Glutamatergic neuron (in vitro differentiated cells): ENCODE measurements around the gene GMPR. TPM values are rescaled to one million over a fixed set of nuclear protein-coding genes. Genes with fewer than 3 reads are reported as not detected.

Experiments used
- DNase-seq: peaks from one replicate; pipeline ENCODE4 v3.0.0; 2022
- H3K27ac Mint-ChIP-seq: one replicate; pipeline ENCODE4 v1.8.0; 2020; ENCODE audit warnings: mild to moderate bottlenecking, mixed read lengths, inconsistent platforms; ENCODE audit not compliant: unreplicated experiment
- H3K27me3 Mint-ChIP-seq: one replicate; pipeline ENCODE4 v1.8.0; 2020; ENCODE audit warnings: mild to moderate bottlenecking, moderate library complexity, mixed read lengths, inconsistent platforms; ENCODE audit not compliant: unreplicated experiment
- H3K36me3 Mint-ChIP-seq: one replicate; pipeline ENCODE4 v1.8.0; 2020; ENCODE audit warnings: mild to moderate bottlenecking, mixed read lengths, inconsistent platforms; ENCODE audit not compliant: unreplicated experiment
- H3K4me1 Mint-ChIP-seq: one replicate; pipeline ENCODE4 v1.8.0; 2020; ENCODE audit warnings: mild to moderate bottlenecking, low read depth, mixed read lengths, inconsistent platforms; ENCODE audit not compliant: unreplicated experiment
- H3K4me3 Mint-ChIP-seq: one replicate; pipeline ENCODE4 v1.8.0; 2020; ENCODE audit warnings: mild to moderate bottlenecking, mixed read lengths, inconsistent platforms; ENCODE audit not compliant: unreplicated experiment
- H3K9me3 Mint-ChIP-seq: one replicate; pipeline ENCODE4 v1.8.0; 2020; ENCODE audit warnings: mild to moderate bottlenecking, moderate library complexity, mixed read lengths, inconsistent platforms; ENCODE audit not compliant: unreplicated experiment
- total RNA-seq: library from RNA; stranded (reverse); fragmentation: NEBNext Ultra II Directional; extraction: Animal tissue kit (Norgen Biotek cat#: 25700); gene quantifications from one replicate; pipeline ENCODE4 v1.2.1, GENCODE V29; 2021; ENCODE audit not compliant: unreplicated experiment
- TF ChIP-seq, protein P1 (sequence below): fragments of 200-600 bp; sonication (generic); IDR thresholded peaks from one replicate; pipeline ENCODE4 v1.5.0; 2021; ENCODE audit not compliant: partially characterized antibody, unreplicated experiment

Gene GMPR
- total RNA-seq, 1 donor from 2014 or later = 5.0 TPM

DNA sequence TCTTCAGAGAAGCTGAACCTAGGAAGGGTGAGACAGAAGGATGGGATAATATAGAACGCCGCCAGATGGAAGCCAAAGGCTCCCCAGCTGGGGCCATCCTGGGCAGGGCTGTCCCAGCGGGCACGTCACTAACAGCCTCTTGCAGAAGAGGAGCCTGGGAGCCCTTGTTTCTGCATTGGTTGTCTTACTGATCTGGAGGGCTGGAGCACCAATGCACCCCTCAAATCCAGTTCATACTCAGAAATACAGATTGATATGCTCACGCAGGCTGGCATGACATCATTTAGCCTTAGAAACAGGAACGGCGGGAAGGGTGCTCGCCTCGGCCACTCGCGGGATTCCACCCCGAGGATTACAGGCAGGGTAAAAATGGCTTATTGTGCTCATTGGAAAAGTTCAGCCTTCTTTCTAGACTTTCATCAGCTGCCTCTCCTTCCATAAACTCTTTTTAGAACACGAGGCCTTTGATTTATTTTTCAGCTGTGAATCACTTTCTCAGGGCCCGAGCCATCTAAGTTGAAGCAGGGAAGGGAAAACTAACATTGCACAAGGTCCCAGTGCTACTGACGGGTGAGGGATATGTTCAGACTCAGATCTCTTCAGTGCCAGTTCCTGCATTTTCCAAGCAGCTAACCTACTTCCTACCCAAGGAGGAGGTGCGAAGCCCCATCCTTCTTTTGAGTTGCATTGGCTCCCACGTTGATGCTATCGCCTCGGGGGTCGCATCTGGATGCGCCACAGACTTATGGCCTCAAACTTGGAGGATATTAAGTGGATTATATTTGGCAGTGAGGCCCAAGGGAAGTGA is 82.3 kb downstream of the GMPR start:
- H3K9me3 Mint-ChIP-seq = peaks cover 12% of the 10 kb centered on the region
- H3K4me1 Mint-ChIP-seq = peaks cover 55% of the 10 kb centered on the region
- peaks cover 12% of the 10 kb centered on the region for H3K27me3 Mint-ChIP-seq
- peak overlapping the region; percentile 63 for H3K4me3 Mint-ChIP-seq
- H3K36me3 Mint-ChIP-seq = no peaks in the 10 kb centered on the region
- DNase-seq = peak; percentile 77
- peak overlapping the region; percentile 98 for H3K27ac Mint-ChIP-seq
- TF ChIP-seq, protein P1, sequence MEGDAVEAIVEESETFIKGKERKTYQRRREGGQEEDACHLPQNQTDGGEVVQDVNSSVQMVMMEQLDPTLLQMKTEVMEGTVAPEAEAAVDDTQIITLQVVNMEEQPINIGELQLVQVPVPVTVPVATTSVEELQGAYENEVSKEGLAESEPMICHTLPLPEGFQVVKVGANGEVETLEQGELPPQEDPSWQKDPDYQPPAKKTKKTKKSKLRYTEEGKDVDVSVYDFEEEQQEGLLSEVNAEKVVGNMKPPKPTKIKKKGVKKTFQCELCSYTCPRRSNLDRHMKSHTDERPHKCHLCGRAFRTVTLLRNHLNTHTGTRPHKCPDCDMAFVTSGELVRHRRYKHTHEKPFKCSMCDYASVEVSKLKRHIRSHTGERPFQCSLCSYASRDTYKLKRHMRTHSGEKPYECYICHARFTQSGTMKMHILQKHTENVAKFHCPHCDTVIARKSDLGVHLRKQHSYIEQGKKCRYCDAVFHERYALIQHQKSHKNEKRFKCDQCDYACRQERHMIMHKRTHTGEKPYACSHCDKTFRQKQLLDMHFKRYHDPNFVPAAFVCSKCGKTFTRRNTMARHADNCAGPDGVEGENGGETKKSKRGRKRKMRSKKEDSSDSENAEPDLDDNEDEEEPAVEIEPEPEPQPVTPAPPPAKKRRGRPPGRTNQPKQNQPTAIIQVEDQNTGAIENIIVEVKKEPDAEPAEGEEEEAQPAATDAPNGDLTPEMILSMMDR = no peak

DNA sequence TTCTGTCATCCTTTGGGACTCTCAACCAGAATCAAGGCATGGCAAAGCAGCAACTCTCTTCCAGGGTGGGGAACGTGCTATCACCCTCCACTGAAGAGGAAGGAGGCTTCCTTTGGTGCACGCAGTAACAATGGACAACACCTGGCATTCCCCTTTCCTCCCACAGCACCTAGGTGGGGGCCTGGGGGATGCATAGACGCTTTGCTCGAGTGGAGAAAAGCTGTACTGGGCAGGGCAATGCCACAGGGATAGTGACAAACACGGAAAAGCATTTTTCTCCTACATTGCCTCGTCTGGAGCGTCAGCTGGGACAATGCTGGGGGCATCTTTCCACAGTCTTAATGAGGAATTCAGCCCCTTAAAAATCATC is 82.9 kb downstream of the GMPR start:
- Mint-ChIP-seq H3K4me3 (peak overlapping the region; percentile 32), H3K4me1 (peaks cover 55% of the 10 kb centered on the region), H3K9me3 (peaks cover 16% of the 10 kb centered on the region), H3K27ac (peak overlapping the region; percentile 98), H3K27me3 (peaks cover 12% of the 10 kb centered on the region), H3K36me3 (no peaks in the 10 kb centered on the region)
- TF ChIP-seq, protein P1 = no peak
- no peak for DNase-seq

DNA sequence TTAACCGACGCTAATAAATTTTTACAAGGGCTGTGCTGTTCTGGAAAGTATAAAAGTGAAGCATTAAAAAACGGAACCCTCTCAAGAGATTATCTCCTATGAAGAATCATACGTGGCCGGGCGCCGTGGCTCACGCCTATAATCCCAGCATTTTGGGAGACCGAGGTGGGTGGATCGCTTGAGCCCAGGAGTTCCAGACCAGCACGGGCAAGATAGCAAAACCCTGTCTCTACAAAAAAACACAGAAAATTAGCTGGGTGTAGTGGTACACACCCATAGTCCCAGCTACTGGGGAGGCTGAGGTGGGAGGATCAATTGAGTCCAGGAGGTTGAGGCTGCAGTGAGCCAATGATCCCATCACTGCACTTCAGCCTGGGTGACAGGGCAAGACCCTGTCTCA is 83.4 kb downstream of the GMPR start:
- TF ChIP-seq, protein P1 = no peak
- Mint-ChIP-seq H3K36me3 (no peaks in the 10 kb centered on the region), H3K27me3 (peaks cover 12% of the 10 kb centered on the region), H3K4me3 (peak overlapping the region; percentile 32), H3K9me3 (peaks cover 17% of the 10 kb centered on the region), H3K27ac (peak overlapping the region; percentile 98), H3K4me1 (peaks cover 54% of the 10 kb centered on the region)
- DNase-seq = no peak

DNA sequence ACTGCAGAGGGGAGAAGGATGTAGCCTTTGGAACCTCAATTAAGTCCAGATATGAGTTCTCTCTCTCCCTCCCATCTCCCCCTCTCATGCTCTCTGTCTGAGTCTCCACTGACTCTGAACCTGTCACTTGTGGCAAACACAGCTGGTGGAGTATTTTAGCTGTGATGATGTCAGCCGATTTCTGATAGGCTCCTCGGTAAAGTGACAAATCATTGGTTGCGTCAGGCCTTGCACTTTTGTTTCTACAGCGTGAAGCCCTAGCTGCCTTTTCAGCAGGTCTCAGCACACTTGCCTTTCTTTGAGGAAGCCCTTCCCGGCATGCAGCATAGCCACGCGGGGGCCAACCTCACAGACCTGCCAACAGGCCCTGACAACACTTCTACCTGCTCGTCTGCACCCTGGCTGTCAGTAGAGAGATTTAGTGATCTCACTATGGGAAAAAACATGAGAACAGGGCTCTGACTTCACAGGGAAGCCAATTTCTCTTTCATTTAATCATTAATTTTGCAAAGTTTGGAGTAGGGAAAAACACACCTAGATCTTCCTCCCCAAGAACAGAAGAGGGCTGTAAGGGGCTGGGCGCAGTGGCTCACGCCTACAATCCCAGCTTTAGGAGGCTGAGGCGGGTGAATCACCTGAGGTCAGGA is 84.4 kb downstream of the GMPR start:
- DNase-seq = peak; percentile 47
- Mint-ChIP-seq H3K27ac (peak overlapping the region; percentile 98), H3K9me3 (peaks cover 17% of the 10 kb centered on the region), H3K4me1 (peaks cover 50% of the 10 kb centered on the region), H3K4me3 (peak overlapping the region; percentile 51), H3K36me3 (no peaks in the 10 kb centered on the region), H3K27me3 (peaks cover 11% of the 10 kb centered on the region)
- TF ChIP-seq, protein P1 = no peak

DNA sequence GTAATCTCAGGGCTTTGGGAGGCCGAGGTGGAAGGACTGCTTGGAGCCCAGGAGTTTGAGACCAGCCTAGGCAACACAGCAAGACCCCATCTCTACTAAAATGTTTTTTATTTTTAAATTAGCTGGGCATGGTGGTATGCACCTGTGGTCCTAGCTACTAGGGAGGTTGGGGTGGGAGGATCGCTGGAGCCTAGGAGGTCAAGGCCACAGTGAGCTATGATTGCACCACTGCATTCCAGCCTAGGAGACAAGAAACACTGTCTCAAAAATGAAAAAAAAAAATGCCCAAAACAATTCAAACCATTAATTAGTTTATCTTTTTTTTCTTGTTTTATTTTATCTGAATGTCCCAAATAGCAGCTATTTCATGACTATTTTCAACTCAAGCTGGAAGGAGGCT is 85.8 kb downstream of the GMPR start:
- Mint-ChIP-seq H3K9me3 (peaks cover 20% of the 10 kb centered on the region), H3K36me3 (peaks cover 4% of the 10 kb centered on the region), H3K27me3 (peaks cover 12% of the 10 kb centered on the region), H3K27ac (peak overlapping the region; percentile 75), H3K4me1 (peaks cover 46% of the 10 kb centered on the region), H3K4me3 (no peak overlapping the region)
- TF ChIP-seq, protein P1 = no peak
- DNase-seq = no peak
